GM23248 (cell line): Measurements from ENCODE around the gene BNIP3.

Experiments
- EZH2 ChIP-seq: fragments of 200-600 bp; sonication (generic); IDR thresholded peaks from 2 replicates; pipeline ENCODE4 v1.6.1; 2018; ENCODE audit warnings: antibody characterized with exemption, mild to moderate bottlenecking; ENCODE audit not compliant: insufficient read depth, poor library complexity, severe bottlenecking
- EZH2phosphoT487 ChIP-seq: fragments of 200-600 bp; sonication (generic); IDR thresholded peaks from 2 replicates; pipeline ENCODE4 v1.6.1; 2018; ENCODE audit warnings: antibody characterized with exemption, moderate library complexity, mild to moderate bottlenecking, low read depth; ENCODE audit not compliant: insufficient read depth

DNA sequence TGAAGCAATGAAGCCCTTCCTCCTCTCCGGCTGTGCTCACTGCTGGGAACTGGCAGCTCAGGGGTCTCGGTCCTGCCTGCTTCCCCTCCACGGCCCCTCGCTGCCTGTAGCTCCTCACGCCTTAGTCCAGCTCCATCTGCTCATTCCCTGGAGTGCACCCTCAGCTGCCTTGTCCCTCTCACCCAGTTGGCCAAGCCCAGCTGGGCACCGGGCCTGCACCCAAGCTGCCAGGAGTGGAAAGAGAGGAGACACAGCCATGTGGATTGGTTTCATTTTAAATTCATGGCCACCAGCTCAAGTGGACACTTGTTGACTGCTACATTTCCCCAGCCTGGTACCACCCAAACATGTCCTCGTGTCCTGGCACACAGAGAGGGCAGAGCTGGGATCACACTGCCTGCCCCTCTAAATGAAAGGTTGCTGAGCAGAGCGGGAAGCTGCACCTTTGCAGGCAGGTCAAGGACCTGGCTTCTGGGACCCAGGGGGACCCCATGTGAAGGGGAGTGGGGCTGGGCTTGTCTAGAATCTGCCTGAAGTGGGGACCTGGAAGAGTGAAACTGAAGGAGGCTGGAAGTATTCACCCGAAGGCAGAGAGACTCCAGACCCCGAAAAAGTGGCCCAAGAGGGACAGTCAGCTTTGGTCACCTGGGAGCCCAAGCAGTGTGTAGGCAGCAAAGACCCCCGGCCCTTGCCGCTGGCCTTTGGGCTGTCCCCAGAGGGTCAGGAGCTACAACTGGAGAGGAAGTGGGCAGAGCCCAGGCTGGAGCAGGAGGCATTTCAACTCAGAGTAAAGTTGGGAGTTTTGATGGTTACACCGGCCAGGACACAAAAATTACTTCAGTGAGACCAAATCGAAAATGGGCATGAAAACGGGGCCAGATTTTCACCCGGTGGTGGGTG lies 15.0 kb upstream of the BNIP3 start:
- no peak for TF ChIP-seq EZH2
- TF ChIP-seq EZH2phosphoT487, result no peak
